Suprapubic skin (tissue), 4 donors: ENCODE results near the gene NEUROD4. TPM values are rescaled to one million over a fixed set of nuclear protein-coding genes. Genes with fewer than 3 reads are reported as not detected.

ENCODE experiments used
- DNase-seq, 2 donors: peaks; one replicate each; pipeline ENCODE4 v3.0.0-alpha.2; 2019; ENCODE audit warnings: low spot score in 2 of 2
- H3K27ac ChIP-seq: fragments of 200-600 bp; sonication (generic); one replicate; pipeline ENCODE4 v1.5.1; 2019
- H3K27me3 ChIP-seq: fragments of 200-600 bp; sonication (generic); one replicate; pipeline ENCODE4 v1.5.1; 2019
- H3K36me3 ChIP-seq: fragments of 200-600 bp; sonication (generic); one replicate; pipeline ENCODE4 v1.5.1; 2019
- H3K4me1 ChIP-seq: fragments of 200-600 bp; sonication (generic); one replicate; pipeline ENCODE4 v1.5.1; 2019
- H3K4me3 ChIP-seq: fragments of 200-600 bp; sonication (generic); one replicate; pipeline ENCODE4 v1.5.1; 2019; ENCODE audit warnings: mild to moderate bottlenecking
- H3K9me3 ChIP-seq: fragments of 200-600 bp; sonication (generic); one replicate; pipeline ENCODE4 v1.5.1; 2019
- EP300 ChIP-seq: sonication (generic); formaldehyde crosslinking; IDR thresholded peaks from one replicate; pipeline ENCODE4 v1.6.1; 2017; ENCODE audit warnings: antibody characterized with exemption
- POLR2A ChIP-seq, 2 donors: fragments of 450-650 bp; IDR thresholded peaks; one replicate each; pipeline ENCODE4 v1.6.1; 2017; ENCODE audit warnings: antibody characterized with exemption in 2 of 2, mild to moderate bottlenecking in 2 of 2, moderate library complexity in 2 of 2
- POLR2AphosphoS5 ChIP-seq, 3 donors: sonication (generic); formaldehyde crosslinking; IDR thresholded peaks; one replicate each; pipeline ENCODE4 v1.6.1; 2017; ENCODE audit warnings: antibody characterized with exemption in 3 of 3
- WGBS: methylation state at CpG from one replicate; pipeline ENCODE4 v1.1.5; 2018; 5-methylcytosine and 5-hydroxymethylcytosine counted together
- total RNA-seq, 4 donors: library from RNA; depleted of rRNA; stranded (reverse); fragments of >200 nt; gene quantifications; one replicate each; pipeline ENCODE4 v1.1.0, GENCODE V29; 2016
- TF ChIP-seq, protein P1 (sequence below), 2 donors: fragments of 200-600 bp in 1 of 2; fragments of 450-650 bp in 1 of 2; sonication (generic) in 1 of 2; IDR thresholded peaks; one replicate each; pipeline ENCODE4 v1.5.1; 2016 to 2019; ENCODE audit warnings: antibody characterized with exemption in 2 of 2, mild to moderate bottlenecking in 1 of 2, moderate library complexity in 1 of 2

The NEUROD4 gene
- total RNA-seq, 4 donors from 2014 or later, result not detected

DNA sequence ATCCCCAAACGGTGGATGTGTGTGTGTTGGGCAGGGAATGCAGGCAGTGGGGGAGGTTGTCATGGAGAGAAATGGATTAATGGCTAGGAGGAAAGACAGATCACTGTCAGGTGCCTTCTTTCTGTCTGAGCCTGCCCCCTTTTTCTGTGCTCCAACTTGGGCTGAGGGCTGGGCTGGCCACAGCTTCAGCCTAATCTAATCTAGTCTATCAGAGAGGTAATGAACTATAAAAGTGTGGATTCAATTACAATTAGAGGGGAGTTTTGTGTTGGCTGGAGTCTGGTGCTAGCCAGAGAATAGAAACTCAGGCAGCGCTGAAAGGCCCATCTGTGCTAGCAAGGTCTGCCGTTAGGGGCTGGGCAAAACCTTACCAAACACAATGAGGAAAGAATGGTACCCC lies 41.2 kb downstream of the NEUROD4 start:
- no peaks in the 10 kb centered on the region for H3K36me3 ChIP-seq
- H3K27me3 ChIP-seq, result peaks cover 21% of the 10 kb centered on the region
- no peak overlapping the region for H3K4me3 ChIP-seq
- H3K9me3 ChIP-seq, result no peaks in the 10 kb centered on the region
- DNase-seq, result no peak
- H3K27ac ChIP-seq, result no peak overlapping the region
- H3K4me1 ChIP-seq, result no peaks in the 10 kb centered on the region
- WGBS, result 51% methylated on average over 3 of the region's 3 CpGs
- no peak for TF ChIP-seq POLR2A (IDR thresholded peaks at IDR 0.05)

DNA sequence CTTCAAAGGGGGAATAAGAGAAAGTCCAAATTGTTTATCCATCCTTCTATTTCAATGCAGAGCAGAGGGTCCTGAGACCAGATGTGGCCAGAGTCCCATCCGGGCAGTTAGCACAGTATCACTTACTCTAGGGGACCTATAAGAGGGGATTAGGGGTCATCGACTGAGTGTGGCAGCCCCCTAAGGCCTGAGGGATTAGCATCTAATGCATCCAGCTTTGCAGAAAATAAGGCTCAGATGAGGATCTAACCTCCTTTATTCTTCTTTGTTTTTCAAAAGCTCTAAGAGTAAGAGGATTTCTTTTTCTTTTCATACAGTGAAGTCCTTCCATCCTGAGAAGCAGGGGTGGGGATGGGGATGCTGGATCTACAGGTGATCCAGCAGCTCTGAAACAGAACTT lies 43.5 kb downstream of the NEUROD4 start:
- WGBS, result 40% methylated on average over 2 of the region's 2 CpGs
- TF ChIP-seq POLR2A (IDR thresholded peaks at IDR 0.05) (no peak), POLR2AphosphoS5 (IDR thresholded peaks at IDR 0.05) (no peak), EP300 (no peak)
- TF ChIP-seq, protein P1, sequence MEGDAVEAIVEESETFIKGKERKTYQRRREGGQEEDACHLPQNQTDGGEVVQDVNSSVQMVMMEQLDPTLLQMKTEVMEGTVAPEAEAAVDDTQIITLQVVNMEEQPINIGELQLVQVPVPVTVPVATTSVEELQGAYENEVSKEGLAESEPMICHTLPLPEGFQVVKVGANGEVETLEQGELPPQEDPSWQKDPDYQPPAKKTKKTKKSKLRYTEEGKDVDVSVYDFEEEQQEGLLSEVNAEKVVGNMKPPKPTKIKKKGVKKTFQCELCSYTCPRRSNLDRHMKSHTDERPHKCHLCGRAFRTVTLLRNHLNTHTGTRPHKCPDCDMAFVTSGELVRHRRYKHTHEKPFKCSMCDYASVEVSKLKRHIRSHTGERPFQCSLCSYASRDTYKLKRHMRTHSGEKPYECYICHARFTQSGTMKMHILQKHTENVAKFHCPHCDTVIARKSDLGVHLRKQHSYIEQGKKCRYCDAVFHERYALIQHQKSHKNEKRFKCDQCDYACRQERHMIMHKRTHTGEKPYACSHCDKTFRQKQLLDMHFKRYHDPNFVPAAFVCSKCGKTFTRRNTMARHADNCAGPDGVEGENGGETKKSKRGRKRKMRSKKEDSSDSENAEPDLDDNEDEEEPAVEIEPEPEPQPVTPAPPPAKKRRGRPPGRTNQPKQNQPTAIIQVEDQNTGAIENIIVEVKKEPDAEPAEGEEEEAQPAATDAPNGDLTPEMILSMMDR (IDR thresholded peaks at IDR 0.05), result no peak
- peaks cover 21% of the 10 kb centered on the region for H3K27me3 ChIP-seq
- no peak overlapping the region for H3K4me3 ChIP-seq
- no peaks in the 10 kb centered on the region for H3K36me3 ChIP-seq
- H3K27ac ChIP-seq, result no peak overlapping the region
- DNase-seq, result no peak
- H3K4me1 ChIP-seq, result no peaks in the 10 kb centered on the region
- H3K9me3 ChIP-seq, result no peaks in the 10 kb centered on the region

GRCh38 chr12:55065535-55065934 lies 45.8 kb downstream of the NEUROD4 start:
- Histone ChIP-seq H3K4me3 (no peak overlapping the region), H3K9me3 (no peaks in the 10 kb centered on the region), H3K27me3 (peaks cover 21% of the 10 kb centered on the region), H3K27ac (no peak overlapping the region), H3K4me1 (no peaks in the 10 kb centered on the region), H3K36me3 (no peaks in the 10 kb centered on the region)
- no peak for DNase-seq
- WGBS, result 57% methylated on average over 4 of the region's 4 CpGs
- TF ChIP-seq POLR2AphosphoS5 (IDR thresholded peaks at IDR 0.05) (no peak), EP300 (no peak), POLR2A (IDR thresholded peaks at IDR 0.05) (no peak)
- TF ChIP-seq, protein P1 (IDR thresholded peaks at IDR 0.05), result no peak

DNA sequence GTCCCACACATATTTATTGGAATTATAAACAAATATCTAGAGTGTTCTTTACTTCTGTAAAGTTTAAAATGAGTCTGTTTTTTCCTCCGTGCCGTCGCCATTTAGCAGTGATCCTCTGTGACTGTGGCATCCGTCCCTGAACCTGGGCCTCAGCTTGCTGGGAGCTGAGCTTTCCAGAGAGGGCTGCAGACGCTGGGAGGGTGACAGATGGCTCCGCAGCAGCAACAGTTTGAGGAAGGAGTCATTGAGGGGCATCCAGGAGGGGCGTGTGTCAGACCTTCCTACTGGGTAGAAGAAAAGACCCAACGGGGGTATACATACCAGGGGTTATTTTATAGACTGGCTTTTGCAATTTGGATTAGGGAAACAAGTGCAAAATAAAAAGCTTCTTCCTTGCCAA lies 47.9 kb downstream of the NEUROD4 start:
- Histone ChIP-seq H3K27me3 (peaks cover 16% of the 10 kb centered on the region), H3K9me3 (no peaks in the 10 kb centered on the region), H3K4me3 (no peak overlapping the region), H3K27ac (no peak overlapping the region), H3K4me1 (no peaks in the 10 kb centered on the region), H3K36me3 (no peaks in the 10 kb centered on the region)
- DNase-seq, result no peak
- WGBS, result 71% methylated on average over 8 of the region's 8 CpGs
- TF ChIP-seq POLR2A (IDR thresholded peaks at IDR 0.05) (no peak), POLR2AphosphoS5 (IDR thresholded peaks at IDR 0.05) (no peak), EP300 (no peak)
- TF ChIP-seq, protein P1 (IDR thresholded peaks at IDR 0.05), result no peak

GRCh38 chr12:55068416-55069010 lies 48.7 kb downstream of the NEUROD4 start:
- WGBS, result 57% methylated on average over 8 of the region's 8 CpGs
- no peaks in the 10 kb centered on the region for H3K9me3 ChIP-seq
- TF ChIP-seq, protein P1 (IDR thresholded peaks at IDR 0.05), result peak; percentile 29 to 70
- TF ChIP-seq POLR2AphosphoS5 (IDR thresholded peaks at IDR 0.05), result no peak
- no peaks in the 10 kb centered on the region for H3K36me3 ChIP-seq
- no peaks in the 10 kb centered on the region for H3K4me1 ChIP-seq
- H3K27me3 ChIP-seq, result peaks cover 12% of the 10 kb centered on the region
- no peak for DNase-seq
- no peak overlapping the region for H3K27ac ChIP-seq
- H3K4me3 ChIP-seq, result no peak overlapping the region

DNA sequence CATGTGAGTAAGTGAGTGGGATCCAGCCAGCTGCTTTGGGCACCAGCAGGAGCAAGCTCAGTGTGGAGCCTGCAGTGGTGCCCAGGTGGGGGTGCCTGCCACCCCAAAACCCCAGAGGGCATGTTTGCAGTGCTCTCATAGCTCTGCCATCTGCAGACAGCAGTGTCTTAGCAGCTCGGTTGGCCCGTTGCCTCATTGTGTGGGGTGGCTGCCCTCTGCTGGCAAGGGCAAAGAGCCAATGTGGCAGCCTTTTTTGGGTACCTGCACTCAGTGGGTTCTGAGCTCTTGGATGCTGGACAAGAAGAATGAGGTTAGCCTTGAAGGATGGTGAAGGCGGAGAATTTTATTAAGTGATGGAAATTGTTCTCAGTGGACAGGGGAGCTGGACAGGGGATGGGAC lies 52.3 kb downstream of the NEUROD4 start:
- TF ChIP-seq POLR2AphosphoS5 (IDR thresholded peaks at IDR 0.05), result no peak
- no peak for TF ChIP-seq POLR2A (IDR thresholded peaks at IDR 0.05)
- TF ChIP-seq, protein P1 (IDR thresholded peaks at IDR 0.05), result no peak
- no peak for TF ChIP-seq EP300
- H3K27ac ChIP-seq, result no peak overlapping the region
- no peak for DNase-seq

More for the DNA sequence above, 52.3 kb downstream of the NEUROD4 start:
- Histone ChIP-seq H3K27me3 (peaks cover 17% of the 10 kb centered on the region), H3K4me3 (no peak overlapping the region), H3K9me3 (no peaks in the 10 kb centered on the region), H3K36me3 (no peaks in the 10 kb centered on the region), H3K4me1 (no peaks in the 10 kb centered on the region)
- WGBS, result 54% methylated on average over 3 of the region's 3 CpGs
